ENCODE measurements around the gene LYAR.
A peak's percentile ranks its signal among the peaks of the same experiment; 100 is the strongest.

LYAR gene, protein sequence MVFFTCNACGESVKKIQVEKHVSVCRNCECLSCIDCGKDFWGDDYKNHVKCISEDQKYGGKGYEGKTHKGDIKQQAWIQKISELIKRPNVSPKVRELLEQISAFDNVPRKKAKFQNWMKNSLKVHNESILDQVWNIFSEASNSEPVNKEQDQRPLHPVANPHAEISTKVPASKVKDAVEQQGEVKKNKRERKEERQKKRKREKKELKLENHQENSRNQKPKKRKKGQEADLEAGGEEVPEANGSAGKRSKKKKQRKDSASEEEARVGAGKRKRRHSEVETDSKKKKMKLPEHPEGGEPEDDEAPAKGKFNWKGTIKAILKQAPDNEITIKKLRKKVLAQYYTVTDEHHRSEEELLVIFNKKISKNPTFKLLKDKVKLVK
- total RNA-seq: 95.0 to 142 reads per million in 2 donors

DNA sequence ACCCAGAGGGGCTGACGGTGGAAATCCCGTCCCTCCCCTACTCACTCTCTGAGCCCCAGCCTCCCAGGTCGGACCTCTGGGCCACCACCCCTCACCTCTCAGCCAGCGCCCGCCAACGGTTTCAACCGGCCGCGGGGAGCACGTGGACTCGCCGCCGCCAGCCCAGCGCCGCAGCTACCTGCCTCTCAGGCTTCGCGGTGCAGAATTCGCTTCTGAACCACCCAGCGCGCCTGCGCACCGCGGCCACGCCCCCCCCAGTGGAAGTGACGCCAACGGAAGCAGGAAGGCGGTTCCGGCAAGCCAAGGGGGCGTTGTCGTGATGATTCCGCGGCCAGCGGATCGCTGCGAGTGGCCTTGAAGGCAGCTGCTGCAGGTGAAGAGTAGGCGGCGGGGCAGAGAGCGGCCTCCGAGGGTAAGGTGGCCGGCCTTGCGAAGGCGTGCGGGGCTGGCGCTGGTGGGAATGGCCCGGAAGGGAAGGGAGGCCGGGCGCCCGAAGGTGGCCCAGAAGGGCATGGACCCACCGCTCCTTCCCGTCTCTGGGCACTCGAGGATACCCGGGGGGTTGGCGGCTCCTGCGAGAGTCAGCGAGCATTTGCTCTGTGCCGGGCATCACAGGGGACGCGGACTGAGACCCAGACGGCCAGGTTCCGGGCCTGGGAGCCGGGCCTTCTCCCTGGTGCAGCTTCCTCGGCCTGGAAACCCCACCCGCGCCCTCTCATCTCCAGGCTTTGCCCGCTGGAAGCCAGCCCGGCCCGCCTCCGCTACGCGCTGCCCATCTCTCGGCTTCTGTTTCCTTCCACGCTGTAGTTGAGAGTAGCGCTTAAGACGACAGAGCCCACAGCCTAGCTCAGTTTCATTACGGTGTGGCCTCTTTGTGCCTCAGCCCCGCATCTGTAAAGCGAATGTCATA lies at the start of gene LYAR, which contains the start of gene ZBTB49:
Gene LYAR, minus strand, starts transcription at position 214 of the 910 bp plus-strand sequence. CDS start 6,412 bp downstream, outside the sequence.
Gene ZBTB49, plus strand, starts transcription at position 311 of the 910 bp plus-strand sequence. CDS start 9,695 bp downstream, outside the sequence.
- peak; percentile 97 for DNase-seq

DNA sequence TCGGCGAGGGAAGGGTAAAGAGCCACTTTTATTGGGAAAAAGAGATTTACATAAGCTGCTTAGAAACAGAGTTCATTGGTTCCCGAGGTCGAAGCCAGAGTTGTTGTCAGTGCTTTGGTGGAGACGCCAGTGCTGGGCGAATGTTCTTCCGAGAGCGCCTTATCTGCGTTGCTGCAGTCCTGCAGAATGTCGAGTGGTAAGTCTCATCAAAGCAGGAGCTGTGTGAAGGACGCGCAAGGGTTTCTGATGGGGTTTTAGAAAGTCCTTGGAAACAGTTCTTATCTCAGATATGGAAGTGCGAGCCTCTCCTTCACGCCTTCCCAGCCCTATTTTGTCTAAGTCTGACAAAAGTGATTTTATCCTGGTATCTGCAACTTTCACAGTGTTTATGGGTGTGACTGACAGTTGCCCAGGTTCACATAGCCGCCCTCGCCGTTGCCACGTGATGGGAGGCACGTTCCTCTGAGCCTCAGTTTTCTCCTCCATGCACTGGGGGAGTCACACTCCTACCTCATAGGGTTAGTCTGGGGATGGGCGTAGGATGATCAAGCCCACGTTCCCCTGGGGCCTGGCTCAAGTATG lies 49.6 kb upstream of the LYAR start:
- DNase-seq: no peak

DNA sequence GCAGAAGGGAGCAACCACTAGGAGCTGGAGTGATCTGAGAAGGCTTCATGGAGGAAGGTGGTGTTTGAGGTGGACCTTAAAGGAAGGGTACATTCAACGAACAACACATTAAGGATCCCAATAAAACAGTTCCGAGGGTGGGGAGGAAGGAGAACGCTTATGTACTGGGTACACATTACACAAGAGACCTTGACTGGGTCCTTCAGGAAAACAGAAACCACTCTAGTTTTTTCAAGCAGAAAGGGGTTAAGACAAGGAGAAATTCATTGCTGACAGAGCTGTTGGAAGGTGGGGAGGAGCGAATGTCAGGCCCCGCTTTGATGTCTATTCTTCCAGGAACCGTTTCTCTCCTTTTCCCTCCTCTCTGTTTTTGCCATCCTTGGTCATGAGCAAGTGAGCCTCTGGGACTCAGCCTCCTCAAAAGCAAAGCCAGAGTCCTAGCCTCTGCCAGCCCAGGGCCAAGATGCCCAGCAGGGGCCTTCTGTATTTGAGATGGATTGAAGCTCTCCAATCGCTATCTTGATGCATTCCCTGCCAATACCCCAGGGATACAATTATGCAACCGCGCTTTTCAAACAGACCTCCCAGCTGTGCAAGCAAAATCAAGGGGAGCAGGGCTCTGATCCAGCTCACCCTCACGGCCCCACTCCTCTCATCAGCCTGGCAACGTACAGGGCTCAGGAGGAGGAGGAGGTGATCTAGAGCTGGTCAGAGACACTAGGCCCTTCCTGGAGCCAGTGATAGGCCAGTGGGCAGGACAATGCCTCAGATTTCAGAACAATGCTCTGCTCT lies 48.5 kb upstream of the LYAR start:
- DNase-seq: no peak

DNA sequence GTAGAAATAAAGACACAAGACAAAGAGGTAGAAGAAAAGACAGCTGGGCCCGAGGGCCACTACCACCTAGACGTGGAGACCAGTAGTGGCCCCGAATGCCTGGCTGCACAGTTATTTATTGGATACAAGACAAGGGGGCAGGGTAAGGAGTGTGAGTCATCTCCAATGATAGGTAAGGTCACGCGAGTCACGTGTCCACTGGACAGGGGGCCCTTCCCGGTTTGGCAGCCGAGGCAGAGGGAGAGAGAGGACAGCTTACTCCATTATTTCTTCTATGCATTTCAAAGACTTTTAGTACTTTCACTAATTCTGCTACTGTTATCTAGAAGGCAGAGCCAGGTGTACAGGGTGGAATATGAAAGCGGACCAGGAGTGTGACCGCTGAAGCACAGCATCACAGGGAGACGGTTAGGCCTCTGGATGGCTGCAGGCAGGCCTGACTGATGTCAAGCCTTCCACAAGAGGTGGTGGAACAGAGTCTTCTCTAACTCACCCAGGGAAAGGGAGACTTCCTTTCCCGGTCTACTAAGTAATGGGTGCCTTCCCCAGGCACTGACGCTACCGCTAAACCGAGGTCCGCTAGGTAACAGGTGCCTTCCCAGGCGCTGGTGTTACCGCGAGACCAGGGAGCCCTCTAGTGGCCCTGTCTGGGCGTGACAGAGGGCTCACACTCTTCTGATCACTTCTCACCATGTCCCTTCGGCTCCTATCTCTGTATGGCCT lies 45.0 kb upstream of the LYAR start:
- peak; percentile 21 for DNase-seq

DNA sequence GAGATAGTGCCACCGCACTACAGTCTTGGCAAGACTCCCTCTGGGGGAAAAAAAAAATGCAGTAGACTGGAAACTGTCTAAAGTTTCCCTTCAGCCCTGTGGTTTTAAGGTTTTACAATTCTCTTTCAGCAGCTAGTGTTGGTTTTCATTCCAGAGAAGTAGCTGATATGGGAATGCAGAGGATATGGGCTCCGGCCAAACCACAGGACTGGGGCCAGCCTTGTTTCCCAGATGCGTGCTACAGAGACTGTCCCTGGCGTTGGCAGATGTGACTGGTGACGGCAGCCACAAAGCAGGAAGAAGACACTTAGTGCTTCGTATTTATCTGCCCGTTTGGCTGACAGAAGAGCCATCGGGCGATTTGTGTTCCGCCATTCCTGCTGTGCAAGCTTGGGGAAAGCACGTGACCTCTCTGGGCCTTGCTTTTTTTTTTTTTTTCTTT lies 43.3 kb upstream of the LYAR start:
- no peak for DNase-seq

DNA sequence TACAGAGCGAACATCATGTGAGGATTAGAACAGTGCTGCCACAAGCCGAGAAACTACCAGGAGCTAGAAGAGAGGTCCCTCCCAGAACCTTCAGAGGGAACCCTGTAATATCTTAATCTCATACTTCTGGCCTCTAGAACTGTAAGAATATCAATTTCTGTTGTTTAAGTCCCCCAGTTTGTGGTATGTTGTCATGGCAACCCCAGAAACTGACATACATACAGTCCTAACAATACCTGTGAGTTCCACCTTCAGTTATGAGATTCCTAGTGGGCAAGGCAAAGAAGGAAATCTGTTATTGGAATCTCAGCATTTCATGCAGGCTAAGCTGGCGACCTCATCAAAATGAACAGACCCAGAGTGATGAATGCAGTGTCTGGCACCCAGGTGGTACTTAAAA lies 42.6 kb upstream of the LYAR start:
- no peak for DNase-seq

DNA sequence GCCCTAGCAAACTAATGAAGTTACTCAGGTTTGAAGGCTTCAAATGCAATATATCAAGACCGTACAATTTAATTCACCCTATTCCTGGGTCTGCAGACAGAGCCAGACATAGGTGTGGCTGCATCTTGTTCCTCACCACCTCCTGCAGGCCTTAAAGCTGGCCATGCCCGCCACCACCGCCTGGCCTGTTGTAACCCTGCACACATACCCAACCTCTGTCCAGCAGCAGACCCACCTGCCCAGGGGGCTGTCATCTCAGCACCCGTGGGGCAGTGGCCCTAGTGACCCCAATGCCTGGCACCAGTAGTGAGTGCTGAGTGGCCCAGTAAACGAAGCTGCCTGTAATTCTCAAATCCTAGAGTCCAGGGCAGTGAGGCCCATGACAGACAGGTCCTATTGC lies 40.8 kb upstream of the LYAR start:
- no peak for DNase-seq

DNA sequence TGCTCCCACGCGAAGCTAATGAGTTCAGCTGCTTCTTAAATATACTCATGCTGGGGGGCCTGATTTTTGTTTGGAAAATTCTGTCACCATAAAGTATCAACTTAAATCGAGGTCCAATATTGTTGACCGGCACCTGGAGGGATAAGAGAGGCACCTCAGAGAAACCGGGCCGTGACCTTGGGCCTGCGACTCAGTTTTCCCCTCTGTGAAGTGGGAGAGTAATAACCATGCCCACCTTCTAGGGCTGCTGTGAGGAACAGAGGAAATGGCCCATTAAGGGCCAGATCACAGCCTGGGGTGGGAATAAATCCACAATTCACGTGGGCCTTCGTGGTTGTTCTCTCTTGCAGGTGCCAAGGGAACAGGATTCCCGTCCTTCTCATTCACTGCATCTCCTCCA lies 39.5 kb upstream of the LYAR start:
- DNase-seq: no peak

DNA sequence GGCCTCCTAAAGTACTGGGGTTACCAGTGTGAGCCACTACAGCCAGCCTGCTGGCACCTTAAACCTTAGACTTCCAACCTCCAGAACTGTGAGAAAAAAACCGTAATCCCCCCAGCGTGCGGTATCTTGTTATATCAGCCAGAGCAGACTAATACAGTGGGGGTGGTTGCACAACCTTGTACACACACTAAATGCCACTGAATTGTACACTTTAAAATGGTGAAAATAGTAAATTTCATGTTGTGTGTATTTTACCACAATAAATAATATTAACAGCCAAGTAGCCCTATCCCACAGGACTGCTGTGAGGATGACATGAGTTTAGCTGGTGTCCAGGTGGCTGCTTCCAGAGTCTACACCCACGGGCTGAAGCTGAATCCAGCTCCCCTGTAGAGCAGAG lies 38.9 kb upstream of the LYAR start:
- no peak for DNase-seq

DNA sequence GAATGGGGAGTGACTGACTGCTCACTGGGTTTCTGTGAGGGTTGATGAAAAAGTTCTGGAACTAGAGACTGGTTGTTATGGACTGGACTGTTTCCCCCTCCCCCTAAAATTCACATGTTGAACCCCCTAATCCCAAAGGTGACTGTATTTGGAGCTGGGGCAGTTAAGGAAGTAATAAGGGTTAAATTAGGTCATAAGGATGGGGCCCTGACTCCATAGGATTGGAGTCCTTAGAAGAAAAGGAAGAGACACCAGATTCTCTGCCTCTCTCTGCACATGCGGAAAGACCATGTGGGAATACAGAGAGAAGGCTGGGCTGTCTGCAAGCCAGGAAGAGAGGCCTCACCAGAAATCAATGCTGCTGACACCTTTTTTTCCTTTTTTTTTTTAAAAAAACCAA lies 38.3 kb upstream of the LYAR start:
- no peak for DNase-seq

DNA sequence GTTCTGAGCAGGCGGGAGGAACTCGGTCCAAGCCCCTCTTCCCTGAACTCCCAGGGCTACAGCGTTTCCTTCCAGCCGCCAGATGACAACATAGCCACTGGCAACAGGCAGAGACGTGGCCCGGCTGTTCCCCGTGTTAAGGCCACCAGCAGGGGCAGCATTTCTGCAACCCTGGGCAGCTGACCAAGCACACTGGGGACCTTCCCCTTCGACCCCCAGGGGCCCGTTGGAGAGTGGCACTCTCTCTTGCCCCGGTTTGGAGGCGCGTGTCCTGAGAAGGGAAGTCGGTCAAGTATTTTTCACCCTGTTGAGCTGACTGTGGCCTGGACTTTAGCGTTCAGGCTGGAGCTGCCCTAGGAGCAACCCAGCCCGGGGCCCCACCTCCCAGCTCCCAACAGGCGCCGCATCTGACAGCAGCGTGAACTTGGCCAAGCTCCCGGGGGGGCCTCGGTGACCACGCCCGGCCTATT lies 37.7 kb upstream of the LYAR start:
- DNase-seq: no peak

DNA sequence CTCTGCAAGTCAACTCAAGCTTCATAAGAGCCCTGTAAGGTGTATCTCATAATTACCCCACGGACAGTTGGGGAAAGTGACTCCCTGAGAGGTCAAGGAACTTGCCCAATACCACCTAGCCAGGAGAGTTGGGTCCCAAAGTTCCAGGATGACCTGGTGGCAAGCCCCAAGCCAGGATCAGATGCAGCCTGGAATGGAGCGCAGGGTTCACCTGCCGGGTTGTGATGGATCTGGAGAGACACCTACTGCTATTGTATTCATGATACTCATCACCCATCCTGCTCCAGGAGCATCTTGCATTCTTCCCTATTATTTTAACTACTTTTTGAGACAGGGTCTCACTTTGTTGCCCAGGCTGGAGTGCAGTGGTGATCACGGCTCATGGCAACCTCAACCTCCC lies 36.2 kb upstream of the LYAR start:
- no peak for DNase-seq

DNA sequence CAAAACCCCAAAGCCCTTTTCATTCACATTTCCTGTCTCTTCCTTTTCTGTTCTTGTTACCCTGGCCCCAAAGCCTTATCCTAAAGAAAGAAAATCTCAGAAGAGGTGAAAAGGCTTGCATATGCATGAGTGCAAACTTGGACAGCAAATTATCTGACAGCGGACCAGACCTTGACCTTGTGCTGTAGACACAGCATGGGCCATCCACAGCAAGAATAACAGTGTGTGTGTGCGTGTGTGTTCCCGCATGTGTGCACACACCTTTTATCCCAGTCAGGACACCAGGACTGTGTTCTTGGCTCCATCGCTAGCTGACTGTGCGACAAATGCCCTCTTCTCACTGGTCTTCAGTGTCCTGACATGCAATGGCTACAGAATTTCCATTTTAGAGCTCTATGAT lies 35.4 kb upstream of the LYAR start:
- DNase-seq: no peak

DNA sequence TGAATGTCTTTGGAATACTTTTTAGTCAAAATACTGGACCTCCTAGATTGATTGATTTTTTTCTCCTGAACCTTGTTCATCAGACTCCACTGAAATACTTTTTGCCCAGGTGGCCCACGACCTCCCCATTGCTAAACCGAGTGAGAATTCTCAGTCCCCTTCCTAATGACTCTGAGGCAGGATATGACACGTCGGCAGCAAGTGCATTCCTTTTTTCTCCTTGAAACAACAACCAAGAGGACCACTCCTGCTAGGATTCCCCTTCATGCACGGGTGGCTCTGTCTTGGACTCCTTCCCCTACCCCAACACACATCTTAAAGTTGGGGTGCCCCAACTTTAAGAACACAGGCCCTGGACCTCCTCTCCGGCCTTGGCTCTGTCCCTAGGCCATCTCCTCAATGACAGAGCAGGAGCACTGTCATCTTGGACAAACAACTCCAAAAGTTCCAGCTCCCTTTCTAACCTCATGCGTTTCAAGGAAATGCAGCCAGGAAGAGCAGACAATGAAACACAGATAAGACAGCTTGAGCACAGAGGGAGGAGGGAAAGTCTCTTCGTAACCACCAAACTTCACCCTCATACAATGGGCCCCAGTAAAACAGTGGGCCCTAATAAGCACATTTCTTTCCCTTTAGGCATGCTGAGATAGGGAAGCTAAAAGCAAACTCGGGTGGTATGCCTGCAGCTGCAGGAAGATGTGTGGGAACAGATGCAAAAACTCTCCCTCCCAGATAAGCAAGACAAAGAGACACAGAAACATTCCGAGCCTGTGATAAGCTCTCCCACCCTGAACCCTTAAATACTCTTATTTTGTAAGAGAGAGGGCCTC lies 34.0 kb upstream of the LYAR start:
- no peak for DNase-seq

DNA sequence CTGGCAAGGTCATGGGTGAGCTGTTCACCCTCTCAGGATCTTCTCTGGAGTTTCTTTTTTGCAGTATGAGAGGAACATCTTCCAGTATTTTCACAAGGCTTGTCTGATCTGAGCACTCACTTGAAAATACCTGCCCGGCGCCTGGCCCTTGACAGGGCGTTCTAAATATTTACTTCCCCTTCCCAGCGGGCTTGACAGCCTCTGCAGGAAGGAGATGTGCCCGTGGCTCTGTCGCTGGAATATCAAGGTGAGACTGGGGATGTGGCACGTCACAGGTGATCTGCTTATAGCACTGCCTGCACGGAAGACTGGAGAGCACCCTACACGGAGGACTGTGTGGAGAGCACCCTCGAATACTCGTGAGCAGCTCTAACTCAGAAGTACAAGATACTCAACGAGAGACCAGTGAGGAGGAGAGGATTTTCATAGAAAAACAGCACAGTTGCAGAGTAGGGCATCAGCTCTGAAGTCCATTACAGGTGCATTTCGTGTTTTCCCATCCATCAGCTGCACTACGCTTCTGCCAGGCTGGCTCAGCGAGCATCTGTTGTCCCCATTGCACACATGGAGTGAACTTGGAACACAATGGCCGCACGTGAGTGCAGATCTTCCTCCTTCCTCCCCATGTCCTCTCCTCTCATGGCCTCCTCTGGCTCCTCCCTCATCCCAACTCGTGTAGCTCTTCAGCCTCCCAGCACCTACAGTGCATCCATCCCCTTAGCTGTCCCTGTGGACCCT lies 32.2 kb upstream of the LYAR start:
- DNase-seq: no peak

DNA sequence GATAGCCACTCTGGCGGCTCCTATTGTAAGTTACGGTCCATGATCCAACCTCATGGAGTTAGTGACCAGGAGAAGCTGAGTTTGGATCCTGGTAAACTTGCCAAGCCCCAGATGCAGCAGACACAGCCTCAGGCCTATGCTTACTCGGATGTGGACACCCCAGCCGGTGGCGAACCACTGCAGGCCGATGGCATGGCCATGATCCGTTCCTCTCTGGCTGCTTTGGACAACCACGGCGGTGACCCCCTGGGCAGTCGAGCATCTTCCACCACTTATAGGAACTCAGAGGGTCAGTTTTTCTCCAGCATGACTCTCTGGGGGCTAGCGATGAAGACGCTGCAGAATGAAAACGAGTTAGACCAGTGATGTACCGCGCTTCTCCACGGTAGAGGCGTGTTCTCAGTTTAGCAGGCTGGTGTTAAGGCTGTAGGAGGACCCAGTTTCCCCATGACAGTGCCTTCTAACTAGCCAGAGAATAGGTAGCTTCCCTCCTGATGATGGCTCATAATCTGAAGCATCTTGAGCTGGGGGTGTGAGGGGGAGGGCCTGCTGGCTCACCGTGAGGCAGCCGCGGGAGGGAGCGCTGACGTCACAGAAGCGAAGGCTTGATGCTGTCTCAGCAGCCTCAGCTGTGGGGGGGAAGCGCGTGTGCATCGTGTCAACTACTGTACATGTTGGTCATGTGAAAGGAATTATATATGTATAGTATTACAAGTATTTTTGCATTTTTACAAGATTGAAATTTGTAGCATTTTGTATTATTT lies 31.2 kb upstream of the LYAR start:
- no peak for DNase-seq

DNA sequence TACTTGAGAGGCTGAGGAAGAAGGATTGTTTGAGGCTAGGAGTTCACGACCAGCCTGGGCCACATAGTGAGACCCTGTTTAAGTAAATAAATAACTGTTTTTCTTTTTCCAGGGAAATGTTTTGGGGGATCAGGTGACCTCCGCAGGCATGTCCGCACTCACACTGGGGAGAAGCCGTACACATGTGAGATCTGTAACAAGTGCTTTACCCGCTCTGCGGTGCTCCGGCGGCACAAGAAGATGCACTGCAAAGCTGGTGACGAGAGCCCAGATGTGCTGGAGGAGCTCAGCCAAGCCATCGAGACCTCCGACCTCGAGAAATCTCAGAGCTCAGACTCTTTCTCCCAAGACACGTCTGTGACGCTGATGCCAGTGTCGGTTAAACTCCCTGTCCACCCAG lies 30.6 kb upstream of the LYAR start:
- no peak for DNase-seq

DNA sequence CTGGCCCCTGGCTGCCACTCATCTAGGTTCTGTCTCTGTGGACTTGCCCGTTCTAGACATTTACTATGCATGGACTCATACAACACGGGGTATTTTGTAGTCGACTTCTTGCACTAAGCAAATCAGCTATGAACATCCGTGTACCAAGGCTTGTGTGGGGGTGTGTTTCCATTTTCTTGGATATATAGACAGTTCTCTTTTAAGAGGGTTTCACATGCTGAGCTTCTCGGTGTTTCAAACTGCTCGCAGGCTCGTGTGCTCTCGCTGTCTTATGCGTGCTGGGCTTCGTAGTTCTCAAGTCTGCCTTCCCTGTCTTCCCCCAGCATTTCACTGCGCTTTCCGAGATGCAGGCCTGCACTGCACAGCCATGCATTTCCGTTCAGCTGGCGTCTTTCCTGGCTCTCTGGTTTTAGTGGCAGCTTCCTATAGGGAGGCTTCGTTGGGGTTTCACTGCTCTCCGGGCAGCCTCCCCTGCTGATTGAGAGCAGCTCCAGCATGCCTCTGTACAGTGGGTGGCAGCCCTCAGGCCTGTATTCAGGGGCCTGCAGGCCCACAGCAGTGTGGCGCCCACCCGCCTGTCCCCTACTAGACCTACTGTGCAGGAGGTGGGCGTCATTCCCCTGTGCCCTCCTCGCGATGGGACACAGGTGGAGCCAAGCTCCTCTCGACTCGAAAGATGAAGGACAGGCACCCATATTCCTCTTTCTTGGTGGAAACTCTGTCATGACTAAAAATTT lies 27.7 kb upstream of the LYAR start:
- DNase-seq: no peak

DNA sequence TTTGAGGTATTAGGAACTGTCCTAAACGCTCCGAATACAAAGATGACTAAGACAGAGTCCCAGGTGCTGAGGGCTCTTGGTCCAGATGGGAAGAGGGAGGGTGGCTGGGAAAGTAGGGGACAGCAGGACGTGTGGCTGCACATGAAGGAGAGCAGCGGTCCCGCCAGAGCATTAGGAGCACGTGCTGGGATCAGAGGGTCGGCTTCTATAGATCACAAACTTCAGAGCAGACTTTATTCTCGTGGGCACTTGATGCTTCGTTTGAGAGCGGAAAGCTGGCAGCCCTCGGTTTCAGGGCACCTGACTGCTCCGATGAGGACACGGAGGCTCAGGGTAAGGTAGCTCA lies 26.2 kb upstream of the LYAR start:
- no peak for DNase-seq
